Activated gamma-delta T cell (primary cell): ENCODE results near the gene PDE4D.

ENCODE experiments used
- DNase-seq: peaks from one replicate; lab custom pipeline; 2025; lab: John Stamatoyannopoulos, UW

The PDE4D gene

DNA sequence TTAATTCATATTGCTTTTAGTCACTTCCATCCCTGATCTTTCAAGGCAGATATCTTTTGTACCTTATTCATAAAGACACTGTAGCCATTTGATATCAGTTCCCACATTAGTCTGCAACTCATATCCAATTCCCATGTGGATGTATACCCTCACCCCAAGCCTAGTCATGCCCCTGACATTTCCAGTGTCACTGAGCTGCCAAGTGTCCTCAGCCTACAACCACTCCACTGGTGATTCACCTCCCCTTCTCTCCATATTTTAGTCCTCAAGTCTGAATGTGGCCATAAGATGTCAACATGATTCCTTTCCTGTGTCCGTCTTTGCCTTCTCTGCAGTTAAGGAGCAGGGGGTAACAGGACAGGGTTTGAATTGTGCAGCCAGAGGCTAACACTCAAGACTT lies 963.8 kb downstream of the PDE4D start:
- DNase-seq: no peak

DNA sequence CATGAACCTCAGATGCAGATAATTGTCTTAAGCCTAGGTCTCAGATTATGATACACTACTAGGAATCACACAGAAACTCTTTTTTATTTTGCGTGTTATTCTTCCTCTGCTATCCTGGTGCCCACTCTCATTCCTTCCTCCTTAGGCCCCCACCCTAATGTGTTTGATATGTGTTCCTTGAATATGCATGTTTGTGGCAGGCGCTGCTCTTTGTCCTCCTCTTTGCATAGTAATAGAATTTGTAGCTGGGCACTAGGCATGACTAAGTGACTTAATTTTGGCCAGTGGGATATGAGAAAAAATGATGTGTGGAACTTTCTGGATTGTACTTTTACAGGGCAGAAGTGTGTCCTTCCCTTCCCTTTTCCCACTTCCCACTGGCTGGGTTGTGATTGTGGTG lies 965.6 kb downstream of the PDE4D start:
- no peak for DNase-seq

DNA sequence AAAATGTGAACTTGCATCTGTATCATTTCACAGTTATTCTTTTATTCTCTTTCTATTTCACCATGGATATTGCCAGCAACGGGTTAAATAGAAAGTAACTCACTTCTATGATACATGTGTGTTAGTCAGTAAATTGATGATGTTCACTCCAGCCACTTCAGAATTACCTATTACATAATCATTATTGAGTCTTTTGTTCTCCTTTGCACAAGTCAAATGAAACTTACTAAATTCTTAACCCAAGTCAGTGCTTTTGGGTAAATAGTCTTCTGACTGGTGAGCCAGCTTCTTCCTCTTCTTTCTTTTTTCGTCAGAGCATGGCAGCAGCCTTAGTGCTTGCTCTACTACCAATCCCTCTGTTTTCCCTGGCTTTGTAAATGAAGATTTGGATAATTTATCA lies 966.3 kb downstream of the PDE4D start:
- no peak for DNase-seq

DNA sequence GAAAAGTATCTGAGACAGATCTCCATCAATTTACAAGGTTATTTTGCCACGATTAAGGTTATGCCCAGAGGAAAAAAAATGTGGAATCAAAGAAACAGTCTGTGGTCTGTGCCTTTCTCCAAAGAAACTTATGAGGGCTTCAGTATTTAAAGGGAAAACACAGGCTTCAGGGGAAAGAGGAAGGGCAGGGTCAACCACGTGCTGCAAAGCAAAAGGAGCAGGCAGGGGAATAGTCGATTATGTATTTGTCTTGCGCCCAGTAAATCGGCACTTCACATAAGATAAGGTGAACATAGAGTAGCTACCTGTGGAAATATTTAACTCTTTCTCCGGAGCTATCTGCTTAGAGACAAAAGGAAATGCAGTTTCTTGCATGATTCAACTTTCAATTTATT lies 967.0 kb downstream of the PDE4D start:
- no peak for DNase-seq

DNA sequence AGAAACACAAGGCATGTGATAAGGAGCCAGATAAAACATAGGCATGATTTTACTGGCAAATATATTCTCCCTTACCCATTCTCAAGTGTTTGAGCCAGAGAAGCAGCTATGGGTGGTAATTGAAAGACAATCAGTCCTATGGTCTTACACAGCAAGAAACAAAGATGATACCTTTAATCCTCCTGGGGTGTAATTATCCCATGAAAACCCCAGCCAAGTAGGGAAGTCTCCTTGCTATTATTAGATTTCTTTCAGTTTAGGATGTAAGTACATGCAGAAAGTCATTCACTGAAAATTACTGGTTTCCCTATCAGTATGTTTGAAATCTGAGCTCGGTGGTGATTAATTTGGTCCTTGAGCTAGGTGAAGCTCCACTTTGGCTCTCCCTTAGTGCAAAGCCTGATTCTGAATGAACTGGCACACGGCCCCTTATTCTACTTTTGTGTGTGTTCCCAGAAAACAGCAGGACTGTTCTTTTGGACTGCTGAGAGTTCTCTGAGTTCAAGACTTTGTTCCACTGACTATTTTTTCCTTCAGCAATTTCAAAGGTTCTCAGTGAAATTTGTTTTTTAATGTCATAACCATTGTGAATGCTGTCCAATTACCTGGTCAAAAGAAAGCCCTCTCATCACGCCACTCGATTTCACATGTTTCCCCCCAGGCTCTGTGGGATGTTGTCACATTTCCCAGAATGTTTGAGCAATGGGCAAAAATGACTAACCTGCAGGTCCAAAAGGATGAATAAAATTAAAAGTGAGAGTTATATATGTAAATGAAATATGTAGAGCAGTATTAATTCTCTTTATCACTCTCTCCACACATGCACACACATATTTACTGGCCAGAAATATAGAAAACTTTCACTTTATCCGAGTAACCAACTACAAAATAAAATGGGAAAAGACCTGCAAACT lies 967.6 kb downstream of the PDE4D start:
- DNase-seq: no peak

- no peak for DNase-seq
Observed at GRCh38 chr5:58924306-58924705, 969.2 kb downstream of the PDE4D start.

- no peak for DNase-seq
Observed at GRCh38 chr5:58923355-58923754, 970.2 kb downstream of the PDE4D start.

- DNase-seq: no peak
Observed at GRCh38 chr5:58922461-58923171, 970.9 kb downstream of the PDE4D start.

DNA sequence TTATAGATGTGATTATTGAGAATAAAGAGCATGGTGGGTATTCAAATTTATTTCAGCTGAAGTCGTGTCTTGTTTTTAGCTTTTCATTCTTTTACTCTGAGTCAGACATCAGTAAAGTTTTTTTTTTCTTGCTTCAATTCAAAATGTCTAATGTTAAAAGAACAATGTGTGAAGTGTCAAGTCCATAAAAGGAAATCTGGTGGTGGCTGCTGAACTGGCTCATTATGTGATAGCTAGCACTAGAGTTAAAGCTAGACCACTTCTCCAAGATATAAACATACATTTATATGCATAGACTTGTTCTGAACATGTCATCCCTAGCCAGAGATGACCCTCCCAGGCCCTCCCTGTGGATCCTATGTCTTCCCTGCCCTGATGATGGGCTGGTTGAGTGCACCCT lies 972.4 kb downstream of the PDE4D start:
- DNase-seq: no peak

GRCh38 chr5:58919833-58920232 lies 973.7 kb downstream of the PDE4D start:
- DNase-seq: no peak
